IMR-90 (cell line): ENCODE measurements around the gene SEL1L3. TPM values are rescaled to one million over a fixed set of nuclear protein-coding genes. Genes with fewer than 3 reads are reported as not detected.

Source experiments
- ATAC-seq: fragments of 200-7000 bp; cut with Tn5 transposase; 2 replicates; pipeline ENCODE4 v1.9.1; 2020; ENCODE audit warnings: low read depth, mild to moderate bottlenecking, moderate library complexity
- BruUV-seq: library from RNA; stranded (reverse); fragments of 400-500 nt; replicated peaks from 2 replicates; lab custom pipeline; 2021; lab: Mats Ljungman, UMichigan
- CTCF ChIA-PET: fragments of 300-600 bp; formaldehyde crosslinking; extraction: SDS; loops from one replicate; lab custom pipeline; 2021; ENCODE audit warnings: antibody characterized with exemption; lab: Yijun Ruan, JAX
- POLR2A ChIA-PET: fragments of 300-600 bp; sonication (Branson Sonifier 250); formaldehyde crosslinking; loops from one replicate; lab custom pipeline; 2022; ENCODE audit warnings: antibody characterized with exemption; ENCODE audit not compliant: unreplicated experiment; lab: Charles Lee
- DNase-seq: peaks from one replicate; pipeline ENCODE4 v3.0.0; 2013
- H2AFZ ChIP-seq: replicated peaks from 2 replicates; pipeline ENCODE3; 2013; ENCODE audit warnings: low read length, mild to moderate bottlenecking; ENCODE audit not compliant: poor library complexity
- H2AK5ac ChIP-seq: 2 replicates; pipeline ENCODE4 v1.6.1; 2013; ENCODE audit warnings: low read depth, low read length, inconsistent platforms
- H2AK9ac ChIP-seq: replicated peaks from 2 replicates; pipeline ENCODE3; 2013; ENCODE audit warnings: mild to moderate bottlenecking, low read depth, low read length, moderate library complexity; ENCODE audit not compliant: poor library complexity
- H2BK120ac ChIP-seq: 2 replicates; pipeline ENCODE4 v1.6.1; 2013; ENCODE audit warnings: low read depth, low read length, inconsistent platforms
- H2BK15ac ChIP-seq: 3 replicates; pipeline ENCODE4 v1.6.1; 2013; ENCODE audit warnings: low read depth, low read length, inconsistent platforms
- H2BK20ac ChIP-seq: 2 replicates; pipeline ENCODE4 v1.6.1; 2013; ENCODE audit warnings: low read depth, mild to moderate bottlenecking, inconsistent platforms, low read length, moderate library complexity
- H2BK5ac ChIP-seq: 2 replicates; pipeline ENCODE4 v1.6.1; 2013; ENCODE audit warnings: mild to moderate bottlenecking, low read depth, low read length, inconsistent platforms; ENCODE audit not compliant: poor library complexity, severe bottlenecking
- H3K14ac ChIP-seq: replicated peaks from 2 replicates; pipeline ENCODE4 v1.6.1; 2013; ENCODE audit warnings: low read depth, low read length, inconsistent platforms
- H3K18ac ChIP-seq: 2 replicates; pipeline ENCODE4 v1.6.1; 2013; ENCODE audit warnings: low read depth, low read length, control low read depth
- H3K23ac ChIP-seq: 2 replicates; pipeline ENCODE4 v1.6.1; 2013; ENCODE audit warnings: low read depth, low read length, inconsistent platforms
- H3K27ac ChIP-seq: 2 replicates; pipeline ENCODE4 v1.5.1; 2013; ENCODE audit warnings: mild to moderate bottlenecking, control low read depth, low read length; ENCODE audit not compliant: insufficient read depth
- H3K27me3 ChIP-seq: 2 replicates; pipeline ENCODE4 v1.6.1; 2013; ENCODE audit warnings: low read length; ENCODE audit not compliant: control insufficient read depth, insufficient read depth
- H3K36me3 ChIP-seq: 2 replicates; pipeline ENCODE4 v1.6.1; 2013; ENCODE audit warnings: low read length, mixed read lengths; ENCODE audit not compliant: control insufficient read depth, insufficient read depth
- H3K4ac ChIP-seq: 2 replicates; pipeline ENCODE4 v1.6.1; 2013; ENCODE audit warnings: low read depth, low read length, inconsistent platforms
- H3K4me1 ChIP-seq: 2 replicates; pipeline ENCODE4 v1.6.1; 2013; ENCODE audit warnings: low read length, mixed read lengths; ENCODE audit not compliant: control insufficient read depth, insufficient read depth
- H3K4me2 ChIP-seq: 2 replicates; pipeline ENCODE4 v1.6.1; 2013; ENCODE audit warnings: low read depth, mild to moderate bottlenecking, control low read depth, low read length, moderate library complexity
- H3K4me3 ChIP-seq: 2 replicates; pipeline ENCODE4 v1.5.1; 2013; ENCODE audit warnings: low read depth, mild to moderate bottlenecking, control low read depth, low read length, moderate library complexity; ENCODE audit not compliant: insufficient read depth
- H3K56ac ChIP-seq: 2 replicates; pipeline ENCODE4 v1.6.1; 2013; ENCODE audit warnings: low read length, inconsistent platforms; ENCODE audit not compliant: insufficient read depth; ENCODE audit errors: extremely low read depth
- H3K79me1 ChIP-seq, 2 experiments: 2 replicates each; pipeline ENCODE4 v1.6.1; 2013; ENCODE audit warnings: low read length in 2 of 2, inconsistent platforms in 1 of 2, low read depth in 1 of 2
- H3K9ac ChIP-seq: 2 replicates; pipeline ENCODE4 v1.6.1; 2013; ENCODE audit warnings: low read depth, low read length, control low read depth
- H3K9me1 ChIP-seq: 2 replicates; pipeline ENCODE4 v1.6.1; 2013; ENCODE audit warnings: low read length, inconsistent platforms; ENCODE audit not compliant: insufficient read depth
- H3K9me3 ChIP-seq: 2 replicates; pipeline ENCODE4 v1.6.1; 2013; ENCODE audit warnings: low read length; ENCODE audit not compliant: control insufficient read depth, insufficient read depth
- H4K20me1 ChIP-seq: 2 replicates; pipeline ENCODE4 v1.6.1; 2013; ENCODE audit warnings: low read length, inconsistent platforms; ENCODE audit not compliant: insufficient read depth
- H4K5ac ChIP-seq: 2 replicates; pipeline ENCODE4 v1.6.1; 2013; ENCODE audit warnings: mild to moderate bottlenecking, low read depth, low read length, control low read depth
- H4K8ac ChIP-seq, 2 experiments: 2 replicates each; pipeline ENCODE4 v1.6.1; 2013; ENCODE audit warnings: low read depth in 2 of 2, low read length in 2 of 2, control low read depth in 1 of 2, inconsistent platforms in 1 of 2
- H4K91ac ChIP-seq: 2 replicates; pipeline ENCODE4 v1.6.1; 2013; ENCODE audit warnings: low read depth, low read length, inconsistent platforms; ENCODE audit not compliant: insufficient read depth
- CEBPB ChIP-seq: IDR thresholded peaks from 2 replicates; pipeline ENCODE4 v1.6.1; 2012; ENCODE audit warnings: low read depth, low read length, improper control_type of control experiment
- NFE2L2 ChIP-seq: fragments of 150-350 bp; IDR thresholded peaks from 2 replicates; pipeline ENCODE4 v1.6.1; 2016; ENCODE audit warnings: low read depth, mild to moderate bottlenecking, low read length
- WGBS, 2 experiments: methylation state at CpG; one replicate each; pipeline versions ENCODE4 v1.1.5 to v1.1.7; 2013; ENCODE audit warnings: missing lambda C conversion rate in 2 of 2; ENCODE audit not compliant: insufficient read length in 1 of 2; ENCODE audit errors: extremely low coverage in 2 of 2; 5-methylcytosine and 5-hydroxymethylcytosine counted together
- dilution Hi-C: fragments of 300-500 bp; cut with HindIII; formaldehyde crosslinking; loops from one replicate; pipeline ENCODE4 v1.14.3; 2018; ENCODE audit warnings: low sequenced_read_pairs; ENCODE audit not compliant: unreplicated experiment
- in situ Hi-C: fragments of 300-500 bp; cut with MboI; formaldehyde crosslinking; loops from 3 replicates; pipeline ENCODE4 v1.14.3; 2019; ENCODE audit warnings: low sequenced_read_pairs, inconsistent platforms, mixed read lengths
- intact Hi-C: fragments of 100-400 bp; cut with micrococcal nuclease; formaldehyde crosslinking; loops from 2 replicates; pipeline ENCODE4 v1.10.0; 2022
- polyA plus RNA-seq, 3 experiments: library from polyadenylated mRNA; depleted of rRNA; stranded (reverse); fragments of >200 nt; gene quantifications; 2 replicates each; pipeline ENCODE4 v1.2.3, GENCODE V29; 2012; ENCODE audit warnings: low replicate concordance in 1 of 3
- total RNA-seq: library from RNA; depleted of rRNA; stranded (reverse); fragments of >200 nt; gene quantifications from 2 replicates; pipeline ENCODE4 v1.2.3, GENCODE V29; 2012

SEL1L3 gene
- total and polyA plus RNA-seq, 2 of the 4 experiments (the other 2 are of a cell fraction) = 16.4 to 43.7 TPM

GRCh38 chr4:25713812-25714211 lies 149.0 kb downstream of the SEL1L3 start:
- H3K56ac ChIP-seq = no peak overlapping the region
- H3K9ac ChIP-seq = no peak overlapping the region
- H4K91ac ChIP-seq = no peak overlapping the region
- no peak overlapping the region for H2BK5ac ChIP-seq
- no peak overlapping the region for H3K23ac ChIP-seq
- no peak overlapping the region for H4K5ac ChIP-seq
- TF ChIP-seq NFE2L2 = no peak
- peak; percentile 34; the same call in 1 of the 2 replicates for TF ChIP-seq CEBPB
- no peaks in the 10 kb centered on the region for H3K36me3 ChIP-seq
- POLR2A ChIA-PET = no interaction called here
- no peaks in the 10 kb centered on the region for H3K4me1 ChIP-seq
- H3K4me3 ChIP-seq = no peak overlapping the region
- no peak overlapping the region for H2BK20ac ChIP-seq
- no peak overlapping the region for H2AFZ ChIP-seq
- ATAC-seq (no peak), DNase-seq (no peak)
- H2BK15ac ChIP-seq = no peak overlapping the region
- dilution Hi-C loops (no loop called here), in situ Hi-C loops (no loop called here), intact Hi-C loops (no loop called here)
- H3K4me2 ChIP-seq = no peak overlapping the region
- H2AK5ac ChIP-seq = no peak overlapping the region
- no CpG with 5 or more reads among the region's 4 CpGs for WGBS, 2 experiments
- BruUV-seq = no TSS peak
- H4K8ac ChIP-seq = no peak overlapping the region
- H3K79me1 ChIP-seq = no peaks in the 10 kb centered on the region
- no peak overlapping the region for H2BK120ac ChIP-seq
- no peaks in the 10 kb centered on the region; the same call in 1 of the 2 replicates for H3K27me3 ChIP-seq
- H2AK9ac ChIP-seq = no peak overlapping the region
- no peak overlapping the region for H3K18ac ChIP-seq
- no peak overlapping the region for H3K4ac ChIP-seq
- H3K14ac ChIP-seq = no peak overlapping the region
- H3K9me3 ChIP-seq = no peaks in the 10 kb centered on the region
- CTCF ChIA-PET = no interaction called here
- no peaks in the 10 kb centered on the region for H3K9me1 ChIP-seq
- no peaks in the 10 kb centered on the region for H4K20me1 ChIP-seq
- no peak overlapping the region for H3K27ac ChIP-seq
